Gastroesophageal sphincter (tissue), 4 donors: Measurements from ENCODE around the gene PHEX. TPM values are rescaled to one million over a fixed set of nuclear protein-coding genes. Genes with fewer than 3 reads are reported as not detected.

Experiments used
- ATAC-seq: fragments of 150-250 bp; one replicate; pipeline ENCODE4 v1.9.1; 2016; ENCODE audit warnings: mild to moderate bottlenecking, moderate library complexity
- H3K27ac ChIP-seq, 4 donors: fragments of 200-600 bp; sonication (generic) in 3 of 4; 1 replicate in 3 of 4; 2 replicates in 1 of 4; pipeline ENCODE4 v1.5.1; 2016 to 2019
- H3K27me3 ChIP-seq: fragments of 200-600 bp; sonication (generic); one replicate; pipeline ENCODE4 v1.5.1; 2019
- H3K36me3 ChIP-seq, 2 donors: fragments of 200-600 bp; sonication (generic); one replicate each; pipeline ENCODE4 v1.5.1; 2019; ENCODE audit warnings: control low read depth in 1 of 2
- H3K4me1 ChIP-seq, 3 donors: fragments of 200-600 bp; sonication (generic); 1 replicate in 2 of 3; 2 replicates in 1 of 3; pipeline ENCODE4 v1.5.1; 2016 to 2019; ENCODE audit warnings: control low read depth in 2 of 3
- H3K4me3 ChIP-seq, 2 donors: fragments of 200-600 bp; sonication (generic); one replicate each; pipeline ENCODE4 v1.5.1; 2019; ENCODE audit warnings: mild to moderate bottlenecking in 1 of 2, moderate library complexity in 1 of 2
- H3K9me3 ChIP-seq, 3 donors: fragments of 200-600 bp; sonication (generic); one replicate each; pipeline ENCODE4 v1.5.1; 2017 to 2019; ENCODE audit warnings: control low read depth in 2 of 3
- EP300 ChIP-seq: sonication (generic); formaldehyde crosslinking; IDR thresholded peaks from one replicate; pipeline ENCODE4 v1.6.1; 2017; ENCODE audit warnings: antibody characterized with exemption, mild to moderate bottlenecking
- POLR2A ChIP-seq, 2 donors: fragments of 450-650 bp; IDR thresholded peaks; one replicate each; pipeline ENCODE4 v1.6.1; 2017; ENCODE audit warnings: antibody characterized with exemption in 2 of 2, mild to moderate bottlenecking in 2 of 2, moderate library complexity in 1 of 2
- POLR2AphosphoS5 ChIP-seq: sonication (generic); formaldehyde crosslinking; IDR thresholded peaks from one replicate; pipeline ENCODE4 v1.6.1; 2017; ENCODE audit warnings: antibody characterized with exemption
- WGBS, 2 donors: methylation state at CpG; one replicate each; pipeline ENCODE4 v1.1.5; 2018; ENCODE audit warnings: low coverage in 1 of 2; 5-methylcytosine and 5-hydroxymethylcytosine counted together
- total RNA-seq, 4 donors: library from RNA; depleted of rRNA; stranded (reverse); fragments of >200 nt; gene quantifications; one replicate each; pipeline ENCODE4 v1.1.0, GENCODE V29; 2016
- TF ChIP-seq, protein P1 (sequence below), 4 experiments: fragments of 200-600 bp in 2 of 4; fragments of 450-650 bp in 2 of 4; sonication (generic) in 1 of 4; IDR thresholded peaks; one replicate each; pipeline ENCODE4 v1.5.1; 2017 to 2019; ENCODE audit warnings: antibody characterized with exemption in 4 of 4, mild to moderate bottlenecking in 2 of 4, moderate library complexity in 2 of 4

The PHEX gene
- total RNA-seq, 4 donors from 2014 or later = 0.40 to 1.1 (median 0.67) TPM

DNA sequence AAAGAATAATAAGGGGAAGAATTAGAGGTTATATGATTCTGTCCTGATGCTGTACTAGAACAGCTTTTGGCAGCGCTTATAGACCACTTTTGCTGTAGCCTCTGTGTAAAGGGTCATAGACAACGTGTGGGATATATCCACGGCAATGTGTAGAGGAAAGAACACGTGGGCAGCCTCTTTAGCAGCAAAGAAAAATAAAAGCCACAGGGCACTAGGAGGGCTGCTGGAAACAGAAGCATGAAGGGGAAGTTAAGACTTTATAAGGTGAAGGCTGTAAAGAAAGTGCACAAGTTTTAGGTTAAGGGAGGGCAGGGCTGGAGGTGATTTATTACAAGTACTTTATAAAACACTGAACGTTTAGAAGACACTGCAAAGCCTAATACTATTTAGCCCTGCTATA is 20.1 kb upstream of the PHEX start:
- WGBS, 2 donors = 13 to 52% methylated on average over 3 to 5 of the region's 5 CpGs
- Histone ChIP-seq H3K4me3 (no peak overlapping the region), H3K27ac (no peak overlapping the region), H3K36me3 (no peaks in the 10 kb centered on the region), H3K27me3 (no peaks in the 10 kb centered on the region), H3K9me3 (no peaks in the 10 kb centered on the region), H3K4me1 (no peaks in the 10 kb centered on the region)
- TF ChIP-seq, protein P1, sequence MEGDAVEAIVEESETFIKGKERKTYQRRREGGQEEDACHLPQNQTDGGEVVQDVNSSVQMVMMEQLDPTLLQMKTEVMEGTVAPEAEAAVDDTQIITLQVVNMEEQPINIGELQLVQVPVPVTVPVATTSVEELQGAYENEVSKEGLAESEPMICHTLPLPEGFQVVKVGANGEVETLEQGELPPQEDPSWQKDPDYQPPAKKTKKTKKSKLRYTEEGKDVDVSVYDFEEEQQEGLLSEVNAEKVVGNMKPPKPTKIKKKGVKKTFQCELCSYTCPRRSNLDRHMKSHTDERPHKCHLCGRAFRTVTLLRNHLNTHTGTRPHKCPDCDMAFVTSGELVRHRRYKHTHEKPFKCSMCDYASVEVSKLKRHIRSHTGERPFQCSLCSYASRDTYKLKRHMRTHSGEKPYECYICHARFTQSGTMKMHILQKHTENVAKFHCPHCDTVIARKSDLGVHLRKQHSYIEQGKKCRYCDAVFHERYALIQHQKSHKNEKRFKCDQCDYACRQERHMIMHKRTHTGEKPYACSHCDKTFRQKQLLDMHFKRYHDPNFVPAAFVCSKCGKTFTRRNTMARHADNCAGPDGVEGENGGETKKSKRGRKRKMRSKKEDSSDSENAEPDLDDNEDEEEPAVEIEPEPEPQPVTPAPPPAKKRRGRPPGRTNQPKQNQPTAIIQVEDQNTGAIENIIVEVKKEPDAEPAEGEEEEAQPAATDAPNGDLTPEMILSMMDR (IDR thresholded peaks at IDR 0.05) = no peak
- no peak for TF ChIP-seq POLR2A (IDR thresholded peaks at IDR 0.05)
- no peak for TF ChIP-seq POLR2AphosphoS5
- no peak for TF ChIP-seq EP300
- ATAC-seq = no peak

DNA sequence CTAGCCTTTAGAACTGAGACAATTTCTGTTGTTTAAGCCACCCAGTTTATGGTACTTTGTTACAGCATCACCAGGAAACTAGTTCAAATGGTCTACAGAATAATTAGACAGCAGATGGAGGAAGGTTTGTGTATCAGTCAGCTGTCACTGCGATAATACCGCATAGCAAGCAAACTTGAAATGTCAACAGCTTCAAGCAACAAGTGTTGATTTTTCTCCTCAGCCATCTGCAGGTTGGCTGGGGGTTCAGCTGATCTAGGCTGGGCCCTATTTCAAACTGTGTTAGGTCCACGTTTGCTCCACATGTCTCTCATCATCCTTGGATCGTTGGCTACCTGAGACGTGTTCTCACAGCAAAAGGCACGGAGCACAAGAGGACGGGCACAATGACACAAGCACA is 19.2 kb upstream of the PHEX start:
- no peak for ATAC-seq
- Histone ChIP-seq H3K4me1 (no peaks in the 10 kb centered on the region), H3K4me3 (no peak overlapping the region), H3K27me3 (no peaks in the 10 kb centered on the region), H3K36me3 (no peaks in the 10 kb centered on the region), H3K9me3 (no peaks in the 10 kb centered on the region), H3K27ac (no peak overlapping the region)
- WGBS, 2 donors = 80 to 93% methylated on average over 1 to 3 of the region's 7 CpGs
- TF ChIP-seq POLR2AphosphoS5 = no peak
- TF ChIP-seq, protein P1 (IDR thresholded peaks at IDR 0.05) = no peak
- TF ChIP-seq POLR2A (IDR thresholded peaks at IDR 0.05) = no peak
- TF ChIP-seq EP300 = no peak

DNA sequence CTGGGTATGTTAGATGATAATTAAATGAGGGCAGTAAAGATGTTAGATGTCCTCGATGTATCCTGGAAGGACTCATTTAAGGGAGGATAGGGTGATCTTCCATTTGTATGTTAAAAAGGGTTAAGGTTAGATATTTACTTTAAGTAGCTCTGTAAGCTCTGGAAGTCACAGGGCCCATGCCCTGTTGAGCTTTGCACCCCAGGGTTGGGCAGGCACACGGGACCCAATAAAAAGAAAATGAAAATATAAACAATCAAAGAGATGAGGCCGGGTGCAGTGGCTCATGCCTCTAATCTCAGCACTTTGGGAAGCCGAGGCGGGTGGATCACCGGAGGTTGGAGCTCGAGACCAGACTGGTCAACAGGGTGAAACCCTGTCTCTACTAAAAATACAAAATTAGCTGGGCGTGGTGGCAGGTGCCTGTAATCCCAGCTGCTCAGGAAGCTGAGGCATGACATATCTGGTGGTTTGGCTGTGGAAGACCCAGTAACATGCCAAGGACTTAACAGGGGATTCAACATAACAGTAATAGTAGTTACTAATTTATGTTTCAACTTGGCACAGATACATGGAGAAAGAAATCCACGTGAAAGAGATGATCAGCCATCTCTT is 16.9 kb upstream of the PHEX start:
- Histone ChIP-seq H3K9me3 (no peaks in the 10 kb centered on the region), H3K4me3 (no peak overlapping the region), H3K27ac (no peak overlapping the region), H3K4me1 (no peaks in the 10 kb centered on the region), H3K27me3 (no peaks in the 10 kb centered on the region), H3K36me3 (no peaks in the 10 kb centered on the region)
- ATAC-seq = no peak
- 68 to 79% methylated on average over 7 to 8 of the region's 9 CpGs for WGBS, 2 donors
- TF ChIP-seq EP300 = no peak
- no peak for TF ChIP-seq POLR2A (IDR thresholded peaks at IDR 0.05)
- TF ChIP-seq, protein P1 (IDR thresholded peaks at IDR 0.05) = no peak
- no peak for TF ChIP-seq POLR2AphosphoS5

DNA sequence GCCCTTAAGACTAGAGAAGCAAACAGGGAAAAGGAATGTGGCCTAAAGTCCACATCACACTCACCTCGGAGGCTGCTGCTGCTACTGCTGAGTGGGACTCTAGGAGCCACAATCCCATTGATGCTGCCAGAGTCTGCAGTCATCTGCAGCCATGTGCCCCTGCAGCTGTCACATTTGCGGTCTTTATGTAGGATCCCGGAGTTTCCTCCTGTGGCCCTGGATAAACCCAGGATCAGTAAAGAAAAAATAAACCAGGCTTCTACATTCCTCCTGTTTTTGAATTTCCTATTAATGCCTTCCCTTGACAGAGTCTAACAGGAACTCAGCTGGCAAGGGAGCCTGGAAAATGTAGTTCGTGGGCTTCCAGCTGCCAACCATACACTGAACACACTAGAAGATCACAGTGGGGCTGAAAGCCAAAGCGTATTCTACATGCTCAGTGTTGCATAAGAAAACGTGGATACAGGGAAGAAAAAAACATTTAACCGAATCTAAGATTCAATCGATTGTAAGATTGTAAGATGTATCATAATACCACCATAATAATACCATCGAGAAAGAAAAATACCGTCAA is 10.3 kb upstream of the PHEX start:
- 52 to 79% methylated on average over 4 to 6 of the region's 10 CpGs for WGBS, 2 donors
- H3K4me1 ChIP-seq = no peaks in the 10 kb centered on the region
- H3K36me3 ChIP-seq = no peaks in the 10 kb centered on the region
- H3K27ac ChIP-seq = no peak overlapping the region
- TF ChIP-seq EP300 (no peak), POLR2A (IDR thresholded peaks at IDR 0.05) (no peak), POLR2AphosphoS5 (no peak)
- TF ChIP-seq, protein P1 (IDR thresholded peaks at IDR 0.05) = no peak
- no peaks in the 10 kb centered on the region for H3K27me3 ChIP-seq
- no peaks in the 10 kb centered on the region for H3K9me3 ChIP-seq
- ATAC-seq = no peak
- no peak overlapping the region for H3K4me3 ChIP-seq

- ATAC-seq = no peak
- 33 to 83% methylated on average over 1 to 2 of the region's 2 CpGs for WGBS, 2 donors
- no peaks in the 10 kb centered on the region for H3K4me1 ChIP-seq
- no peaks in the 10 kb centered on the region for H3K9me3 ChIP-seq
- no peak overlapping the region for H3K4me3 ChIP-seq
- no peaks in the 10 kb centered on the region for H3K36me3 ChIP-seq
- H3K27ac ChIP-seq = no peak overlapping the region
- TF ChIP-seq POLR2A (IDR thresholded peaks at IDR 0.05) (no peak), EP300 (no peak), POLR2AphosphoS5 (no peak)
- TF ChIP-seq, protein P1 (IDR thresholded peaks at IDR 0.05) = no peak
- H3K27me3 ChIP-seq = no peaks in the 10 kb centered on the region
Observed at GRCh38 chrX:22024577-22024976, 7.5 kb upstream of the PHEX start.
